ENCODE data around the gene LPO.

The LPO gene

GRCh38 chr17:58309918-58310259, 71.5 kb downstream of the LPO start:
- Mint-ChIP-seq H3K36me3 (ENCODE audit: low read depth) (no peaks in the 10 kb centered on the region), H3K4me1 (ENCODE audit: low read depth) (no peaks in the 10 kb centered on the region), H3K4me3 (no peak overlapping the region), H3K27me3 (no peaks in the 10 kb centered on the region), H3K9me3 (no peaks in the 10 kb centered on the region), H3K27ac (no peak overlapping the region)

- H3K27me3 Mint-ChIP-seq, result no peaks in the 10 kb centered on the region
- no peak overlapping the region for H3K4me3 Mint-ChIP-seq
- H3K36me3 Mint-ChIP-seq (ENCODE audit: low read depth), result no peaks in the 10 kb centered on the region
- no peaks in the 10 kb centered on the region for H3K9me3 Mint-ChIP-seq
- no peak overlapping the region for H3K27ac Mint-ChIP-seq
- no peaks in the 10 kb centered on the region for H3K4me1 Mint-ChIP-seq (ENCODE audit: low read depth)
These were observed 72.4 kb downstream of the LPO start for GRCh38 chr17:58310511-58311428.

GRCh38 chr17:58311429-58311894, 73.1 kb downstream of the LPO start:
- Mint-ChIP-seq H3K4me3 (no peak overlapping the region), H3K4me1 (ENCODE audit: low read depth) (no peaks in the 10 kb centered on the region), H3K27ac (no peak overlapping the region), H3K9me3 (no peaks in the 10 kb centered on the region), H3K27me3 (no peaks in the 10 kb centered on the region), H3K36me3 (ENCODE audit: low read depth) (no peaks in the 10 kb centered on the region)

- Mint-ChIP-seq H3K4me3 (no peak overlapping the region), H3K27me3 (no peaks in the 10 kb centered on the region), H3K36me3 (ENCODE audit: low read depth) (no peaks in the 10 kb centered on the region), H3K27ac (no peak overlapping the region), H3K4me1 (ENCODE audit: low read depth) (peaks cover 4% of the 10 kb centered on the region), H3K9me3 (no peaks in the 10 kb centered on the region)
These were observed 73.7 kb downstream of the LPO start for GRCh38 chr17:58312021-58312630.

DNA sequence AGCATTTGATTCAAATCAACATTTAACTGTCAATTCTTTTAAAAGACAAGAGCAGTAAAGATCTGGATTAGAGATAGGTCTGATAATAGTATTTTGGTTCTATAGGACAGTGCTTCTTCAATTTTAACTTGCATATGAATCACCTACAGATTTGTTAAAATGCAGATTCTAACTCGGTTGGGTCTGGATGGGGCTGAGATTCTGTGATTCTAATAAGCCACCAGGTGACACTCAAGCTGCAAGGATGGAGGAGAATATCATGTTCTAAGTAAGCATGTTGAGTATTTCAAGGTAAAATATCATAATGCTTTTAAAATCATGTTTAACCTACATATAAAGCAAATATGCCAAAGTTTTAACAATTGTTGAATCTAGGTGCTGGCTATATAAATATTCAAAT, 74.4 kb downstream of the LPO start:
- H3K27ac Mint-ChIP-seq, result no peak overlapping the region
- H3K4me1 Mint-ChIP-seq (ENCODE audit: low read depth), result peaks cover 11% of the 10 kb centered on the region
- no peaks in the 10 kb centered on the region for H3K27me3 Mint-ChIP-seq

GRCh38 chr17:58313815-58314705, 75.7 kb downstream of the LPO start:
- Mint-ChIP-seq H3K9me3 (no peaks in the 10 kb centered on the region), H3K27ac (peak overlapping the region; percentile 41), H3K4me1 (ENCODE audit: low read depth) (peaks cover 20% of the 10 kb centered on the region)

More for the DNA sequence above, 74.4 kb downstream of the LPO start:
- H3K4me3 Mint-ChIP-seq, result no peak overlapping the region
- H3K9me3 Mint-ChIP-seq, result no peaks in the 10 kb centered on the region
- no peaks in the 10 kb centered on the region for H3K36me3 Mint-ChIP-seq (ENCODE audit: low read depth)

GRCh38 chr17:58314706-58315015, 76.3 kb downstream of the LPO start:
- Mint-ChIP-seq H3K27ac (no peak overlapping the region), H3K4me3 (no peak overlapping the region), H3K36me3 (ENCODE audit: low read depth) (no peaks in the 10 kb centered on the region), H3K9me3 (no peaks in the 10 kb centered on the region), H3K27me3 (no peaks in the 10 kb centered on the region), H3K4me1 (ENCODE audit: low read depth) (peaks cover 20% of the 10 kb centered on the region)

More at GRCh38 chr17:58313815-58314705, 75.7 kb downstream of the LPO start:
- Mint-ChIP-seq H3K36me3 (ENCODE audit: low read depth) (no peaks in the 10 kb centered on the region), H3K27me3 (no peaks in the 10 kb centered on the region), H3K4me3 (no peak overlapping the region)

DNA sequence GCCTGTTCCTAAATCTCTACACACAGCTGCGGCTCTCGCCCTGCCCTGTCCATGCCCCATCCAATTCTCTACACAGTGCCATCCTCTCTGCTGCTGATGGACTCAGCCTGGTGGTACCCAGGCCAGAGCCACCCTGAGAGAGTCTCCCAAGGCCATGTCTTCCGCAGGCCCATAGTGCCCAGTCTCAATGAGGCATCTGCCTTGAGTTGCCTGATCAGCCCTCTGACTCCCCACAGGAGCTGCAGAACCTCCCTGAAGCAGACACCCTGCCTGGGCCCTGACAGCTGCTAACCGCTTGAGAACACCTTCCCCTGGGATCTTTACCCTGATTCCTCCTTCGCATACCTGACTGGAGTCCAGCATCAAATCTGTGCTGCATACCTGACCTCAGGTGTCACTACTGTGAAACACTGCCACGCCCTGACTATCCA, 76.9 kb downstream of the LPO start:
- H3K27ac Mint-ChIP-seq, result no peak overlapping the region
- no peaks in the 10 kb centered on the region for H3K27me3 Mint-ChIP-seq
- H3K4me3 Mint-ChIP-seq, result no peak overlapping the region
- no peaks in the 10 kb centered on the region for H3K36me3 Mint-ChIP-seq (ENCODE audit: low read depth)
- H3K9me3 Mint-ChIP-seq, result no peaks in the 10 kb centered on the region
- peaks cover 20% of the 10 kb centered on the region for H3K4me1 Mint-ChIP-seq (ENCODE audit: low read depth)

- Mint-ChIP-seq H3K4me1 (ENCODE audit: low read depth) (peaks cover 20% of the 10 kb centered on the region), H3K27me3 (no peaks in the 10 kb centered on the region), H3K4me3 (no peak overlapping the region), H3K36me3 (ENCODE audit: low read depth) (no peaks in the 10 kb centered on the region), H3K27ac (no peak overlapping the region), H3K9me3 (no peaks in the 10 kb centered on the region)
These were observed 77.4 kb downstream of the LPO start for GRCh38 chr17:58315750-58316149.

DNA sequence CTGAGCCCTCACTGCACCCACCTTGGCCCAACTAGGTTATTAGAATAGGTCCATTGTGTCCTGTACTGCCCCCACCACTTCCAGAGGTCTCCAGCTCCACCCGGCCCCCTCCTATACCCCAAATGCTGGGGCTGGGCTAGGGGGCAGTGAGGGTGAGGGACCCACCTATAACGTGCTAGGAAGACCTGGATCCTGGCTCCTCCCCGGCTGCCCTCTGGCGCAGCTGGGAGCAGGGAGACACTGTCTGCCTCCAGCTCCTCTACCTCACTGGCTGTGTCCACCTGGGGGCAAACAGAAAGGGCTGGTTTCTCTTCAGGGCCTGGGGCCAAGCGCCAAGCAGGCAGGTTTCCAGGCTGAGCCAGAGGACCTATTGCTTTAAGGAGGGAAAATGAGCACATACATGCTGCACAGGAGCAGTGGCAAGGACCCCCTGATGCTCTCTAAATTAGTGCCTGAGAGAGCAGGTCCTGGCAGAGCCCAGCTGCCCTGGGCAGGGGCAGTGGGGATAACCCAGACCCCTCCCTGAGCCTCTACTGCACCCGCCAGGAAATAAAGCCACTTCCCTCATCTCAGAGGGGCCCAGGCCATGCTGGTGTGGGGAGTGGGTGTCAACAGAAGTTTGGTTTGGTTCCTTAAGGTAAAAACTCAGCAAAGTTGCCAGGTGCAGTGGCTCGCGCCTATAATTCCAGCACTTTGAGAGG, 78.0 kb downstream of the LPO start:
- Mint-ChIP-seq H3K27ac (no peak overlapping the region), H3K9me3 (no peaks in the 10 kb centered on the region), H3K4me3 (no peak overlapping the region), H3K4me1 (ENCODE audit: low read depth) (peaks cover 20% of the 10 kb centered on the region), H3K36me3 (ENCODE audit: low read depth) (no peaks in the 10 kb centered on the region), H3K27me3 (no peaks in the 10 kb centered on the region)

DNA sequence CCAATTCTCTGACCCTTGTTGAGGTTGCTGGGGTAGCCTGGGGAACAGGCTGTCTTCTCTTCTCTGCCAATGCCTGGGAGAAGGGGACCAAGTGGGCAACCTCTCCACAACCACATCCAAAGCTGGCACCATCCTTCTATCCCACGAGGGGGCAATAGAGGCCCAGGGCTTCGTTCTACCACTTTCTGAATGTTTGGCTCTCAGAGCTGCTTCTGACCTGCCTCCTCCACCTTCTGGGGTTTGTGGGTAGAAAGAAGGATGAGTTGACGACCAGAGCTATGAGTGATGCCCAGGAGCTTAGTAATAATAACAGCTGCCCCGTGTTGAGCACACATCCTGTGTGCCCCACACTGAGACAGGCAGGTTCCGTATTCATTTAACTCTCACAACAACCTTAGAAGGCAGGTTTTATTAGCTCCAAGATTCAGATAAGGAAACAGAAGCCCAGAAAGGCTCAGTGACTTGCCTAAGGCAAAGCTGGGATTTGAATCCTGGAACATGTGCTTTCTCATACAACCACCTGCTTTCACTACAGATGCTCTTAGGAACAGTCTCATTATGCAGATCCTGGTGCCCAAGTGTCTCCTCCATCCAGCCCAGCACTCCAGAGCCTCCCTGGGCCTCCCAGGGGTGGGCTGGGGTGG, 79.2 kb downstream of the LPO start:
- no peaks in the 10 kb centered on the region for H3K36me3 Mint-ChIP-seq (ENCODE audit: low read depth)

GRCh38 chr17:58318065-58318481, 79.7 kb downstream of the LPO start:
- no peaks in the 10 kb centered on the region for H3K9me3 Mint-ChIP-seq
- H3K36me3 Mint-ChIP-seq (ENCODE audit: low read depth), result no peaks in the 10 kb centered on the region
- H3K27ac Mint-ChIP-seq, result peak overlapping the region; percentile 65
- H3K4me3 Mint-ChIP-seq, result no peak overlapping the region
- peaks cover 20% of the 10 kb centered on the region for H3K4me1 Mint-ChIP-seq (ENCODE audit: low read depth)
- H3K27me3 Mint-ChIP-seq, result no peaks in the 10 kb centered on the region

More for the DNA sequence above, 79.2 kb downstream of the LPO start:
- Mint-ChIP-seq H3K9me3 (no peaks in the 10 kb centered on the region), H3K27me3 (no peaks in the 10 kb centered on the region), H3K4me1 (ENCODE audit: low read depth) (peaks cover 20% of the 10 kb centered on the region), H3K27ac (peak overlapping the region; percentile 88), H3K4me3 (peak overlapping the region; percentile 30)
